ENCODE data around the gene DNMT3B. TPM values are rescaled to one million over a fixed set of nuclear protein-coding genes. Genes with fewer than 3 reads are reported as not detected.

The DNMT3B gene
- polyA plus RNA-seq, 3 donors = 0.39 to 0.44 TPM; not detected in 1

DNA sequence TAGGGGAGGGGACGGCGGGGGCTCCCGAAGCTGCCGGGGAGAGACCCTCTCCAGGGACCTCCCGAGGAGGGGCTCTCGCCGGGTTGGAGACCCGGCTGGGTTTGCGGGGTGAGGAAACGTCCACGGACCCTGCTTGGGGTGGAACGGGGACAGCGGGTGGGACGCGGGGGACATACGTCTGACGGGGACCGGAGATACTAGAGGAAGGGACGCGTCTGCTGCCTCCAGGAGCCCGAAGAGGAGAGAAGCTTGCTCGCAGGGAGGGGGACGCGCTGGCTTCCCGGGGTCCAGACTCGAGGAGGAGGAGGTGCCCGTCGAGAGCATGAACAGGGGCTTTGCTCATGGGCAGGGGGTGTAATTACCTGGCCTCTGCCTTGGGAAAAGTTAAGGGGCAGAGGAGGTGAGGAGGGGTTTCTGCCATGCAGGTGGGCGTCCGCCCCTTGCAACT lies 593 bp downstream of the DNMT3B start:
- peak overlapping the region; percentile 96 for H2AFZ ChIP-seq (ENCODE audit: insufficient read depth, low read depth, low read length, poor library complexity, severe bottlenecking)
- no peak overlapping the region for H3K27ac ChIP-seq (ENCODE audit: low read depth in 1 of 2, low read length in 2 of 2)
- H3K4me1 Mint-ChIP-seq = peaks cover 27% of the 10 kb centered on the region
- peaks cover 0 to 18% of the 10 kb centered on the region in 2 donors for H3K27me3 ChIP-seq (ENCODE audit: control insufficient read depth in 2 of 2, insufficient read depth in 2 of 2, low read length in 2 of 2)
- H3K9ac ChIP-seq (ENCODE audit: insufficient read depth, low read length, poor library complexity, severe bottlenecking) = peak overlapping the region; percentile 72
- peak overlapping the region in 3 of 7 donors; percentile 38 to 79 (median 53) for H3K27ac Mint-ChIP-seq
- peaks cover 0 to 1% of the 10 kb centered on the region in 2 donors for H3K36me3 Mint-ChIP-seq
- WGBS (ENCODE audit: insufficient coverage) = under 1% methylated on average over 28 of the region's 30 CpGs
- no peaks in the 10 kb centered on the region for H3K9me3 Mint-ChIP-seq
- no peaks in the 10 kb centered on the region for H4K20me1 ChIP-seq (ENCODE audit: insufficient read depth, low read length)
- no peaks in the 10 kb centered on the region for H3K9me3 ChIP-seq (replicated peaks in 1 of 2; ENCODE audit: control insufficient read depth in 1 of 2, insufficient read depth in 1 of 2, low read length in 2 of 2)
- peak overlapping the region; percentile 96 for H3K4me2 ChIP-seq (replicated peaks; ENCODE audit: extremely low read depth, low read length, poor library complexity, severe bottlenecking)
- H3K4me1 ChIP-seq (ENCODE audit: control insufficient read depth in 1 of 2, insufficient read depth in 2 of 2, low read length in 2 of 2) = peaks cover 25 to 26% of the 10 kb centered on the region in 2 donors
- peak overlapping the region; percentile 62 to 89 (median 66) for H3K4me3 ChIP-seq (replicated peaks in 1 of 3; ENCODE audit: low read depth in 2 of 3, low read length in 3 of 3)
- TF ChIP-seq, protein P1, sequence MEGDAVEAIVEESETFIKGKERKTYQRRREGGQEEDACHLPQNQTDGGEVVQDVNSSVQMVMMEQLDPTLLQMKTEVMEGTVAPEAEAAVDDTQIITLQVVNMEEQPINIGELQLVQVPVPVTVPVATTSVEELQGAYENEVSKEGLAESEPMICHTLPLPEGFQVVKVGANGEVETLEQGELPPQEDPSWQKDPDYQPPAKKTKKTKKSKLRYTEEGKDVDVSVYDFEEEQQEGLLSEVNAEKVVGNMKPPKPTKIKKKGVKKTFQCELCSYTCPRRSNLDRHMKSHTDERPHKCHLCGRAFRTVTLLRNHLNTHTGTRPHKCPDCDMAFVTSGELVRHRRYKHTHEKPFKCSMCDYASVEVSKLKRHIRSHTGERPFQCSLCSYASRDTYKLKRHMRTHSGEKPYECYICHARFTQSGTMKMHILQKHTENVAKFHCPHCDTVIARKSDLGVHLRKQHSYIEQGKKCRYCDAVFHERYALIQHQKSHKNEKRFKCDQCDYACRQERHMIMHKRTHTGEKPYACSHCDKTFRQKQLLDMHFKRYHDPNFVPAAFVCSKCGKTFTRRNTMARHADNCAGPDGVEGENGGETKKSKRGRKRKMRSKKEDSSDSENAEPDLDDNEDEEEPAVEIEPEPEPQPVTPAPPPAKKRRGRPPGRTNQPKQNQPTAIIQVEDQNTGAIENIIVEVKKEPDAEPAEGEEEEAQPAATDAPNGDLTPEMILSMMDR (IDR thresholded peaks at IDR 0.05) = no peak
- no peaks in the 10 kb centered on the region for H3K79me2 ChIP-seq (ENCODE audit: insufficient read depth, low read length)
- peaks cover 19 to 25% (median 22%) of the 10 kb centered on the region in 3 donors for H3K27me3 Mint-ChIP-seq (ENCODE audit: low read depth in 3 of 3)
- no peaks in the 10 kb centered on the region for H3K36me3 ChIP-seq (replicated peaks in 1 of 2; ENCODE audit: control insufficient read depth in 1 of 2, insufficient read depth in 2 of 2, low read length in 2 of 2)
- intact Hi-C loops (cut with micrococcal nuclease) = no loop called here
- peak in 1 of 3 donors; percentile 21 for DNase-seq
- H3K4me3 Mint-ChIP-seq = peak overlapping the region; percentile 92 to 98

DNA sequence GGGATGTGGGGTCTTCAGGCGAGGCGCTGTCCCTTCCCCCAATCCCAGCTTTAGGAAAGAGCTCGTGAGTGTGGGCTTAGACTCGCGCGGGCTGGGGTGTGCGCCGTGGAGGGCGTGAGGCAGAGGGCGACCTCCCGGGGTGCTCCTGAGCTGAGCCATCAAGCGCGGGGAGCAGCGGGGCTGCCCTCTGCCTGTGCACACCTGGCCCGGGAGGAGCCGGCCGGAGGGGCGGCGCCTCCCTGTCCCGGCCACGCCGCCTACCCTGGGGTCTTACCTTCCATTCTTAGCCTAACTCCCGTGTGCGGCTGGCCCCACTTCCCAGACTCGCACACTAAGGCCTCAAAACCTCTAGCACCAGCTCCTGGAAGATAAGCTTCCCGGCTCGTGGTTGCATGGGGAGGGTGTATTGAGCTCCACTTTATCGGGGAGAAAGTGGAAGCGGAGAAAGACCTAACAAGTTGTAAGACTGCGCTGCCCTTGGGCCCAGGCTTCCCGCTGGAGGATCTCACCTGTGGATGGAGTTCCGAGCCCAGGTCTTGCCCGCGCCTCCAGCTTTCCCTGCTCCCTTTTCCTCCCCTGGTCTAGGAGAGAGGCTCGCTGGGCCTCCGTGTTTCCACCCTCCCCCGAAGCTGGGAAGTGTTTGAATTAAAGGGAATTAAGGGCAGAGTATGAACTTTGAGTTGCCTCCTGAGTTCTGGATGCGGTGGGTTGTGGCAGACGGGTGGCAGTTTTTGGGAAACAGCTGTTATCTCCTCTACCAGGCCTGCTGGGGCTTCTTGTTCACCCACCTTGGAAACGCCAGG lies 1.2 kb downstream of the DNMT3B start:
- no peak for DNase-seq
- Mint-ChIP-seq H3K9me3 (no peaks in the 10 kb centered on the region), H3K36me3 (peaks cover 0 to 1% of the 10 kb centered on the region in 2 donors), H3K4me1 (peaks cover 27% of the 10 kb centered on the region), H3K4me3 (peak overlapping the region; percentile 92 to 98), H3K27me3 (ENCODE audit: low read depth in 3 of 3) (peaks cover 19 to 25% (median 23%) of the 10 kb centered on the region in 3 donors), H3K27ac (peak overlapping the region in 2 of 7 donors; percentile 38 to 68)
- WGBS (ENCODE audit: insufficient coverage) = 0% methylated on average over 27 of the region's 40 CpGs
- H3K27me3 ChIP-seq (ENCODE audit: control insufficient read depth in 2 of 2, insufficient read depth in 2 of 2, low read length in 2 of 2) = peaks cover 0 to 18% of the 10 kb centered on the region in 2 donors
- TF ChIP-seq, protein P1 (IDR thresholded peaks at IDR 0.05) = no peak
- no peaks in the 10 kb centered on the region for H3K9me3 ChIP-seq (replicated peaks in 1 of 2; ENCODE audit: control insufficient read depth in 1 of 2, insufficient read depth in 1 of 2, low read length in 2 of 2)
- no peaks in the 10 kb centered on the region for H3K36me3 ChIP-seq (replicated peaks in 1 of 2; ENCODE audit: control insufficient read depth in 1 of 2, insufficient read depth in 2 of 2, low read length in 2 of 2)
- H2AFZ ChIP-seq (ENCODE audit: insufficient read depth, low read depth, low read length, poor library complexity, severe bottlenecking) = peak overlapping the region; percentile 96
- peaks cover 25 to 26% of the 10 kb centered on the region in 2 donors for H3K4me1 ChIP-seq (ENCODE audit: control insufficient read depth in 1 of 2, insufficient read depth in 2 of 2, low read length in 2 of 2)
- intact Hi-C loops (cut with micrococcal nuclease) = no loop called here
- H3K4me2 ChIP-seq (replicated peaks; ENCODE audit: extremely low read depth, low read length, poor library complexity, severe bottlenecking) = peak overlapping the region; percentile 96
- H3K4me3 ChIP-seq (replicated peaks in 1 of 3; ENCODE audit: low read depth in 2 of 3, low read length in 3 of 3) = peak overlapping the region; percentile 62 to 89 (median 66)
- H3K79me2 ChIP-seq (ENCODE audit: insufficient read depth, low read length) = no peaks in the 10 kb centered on the region
- no peaks in the 10 kb centered on the region for H4K20me1 ChIP-seq (ENCODE audit: insufficient read depth, low read length)
- peak overlapping the region; percentile 72 for H3K9ac ChIP-seq (ENCODE audit: insufficient read depth, low read length, poor library complexity, severe bottlenecking)
- H3K27ac ChIP-seq (ENCODE audit: low read depth in 1 of 2, low read length in 2 of 2) = no peak overlapping the region
